ENCODE measurements around the gene FBXO46. TPM values are rescaled to one million over a fixed set of nuclear protein-coding genes. Genes with fewer than 3 reads are reported as not detected.

Gene FBXO46
- total RNA-seq, 4 donors from 2014 or later: 8.3 to 25.2 (median 19.7) TPM

- Histone ChIP-seq H3K4me3 (peak overlapping the region in 2 of 4 donors; percentile 42 to 49), H3K36me3 (no peaks in the 10 kb centered on the region), H3K4me1 (peaks cover 0 to 34% (median 15%) of the 10 kb centered on the region in 4 donors), H3K27ac (no peak overlapping the region), H3K9me3 (no peaks in the 10 kb centered on the region), H3K27me3 (peaks cover 0 to 21% of the 10 kb centered on the region in 2 donors)
- peak; percentile 67 to 92 (median 89) for DNase-seq
- no peak for TF ChIP-seq CTCF (IDR thresholded peaks at IDR 0.05)
- TF ChIP-seq POLR2A (IDR thresholded peaks at IDR 0.05): no peak
These were observed 59.8 kb downstream of the FBXO46 start for GRCh38 chr19:45670670-45671453.

DNA sequence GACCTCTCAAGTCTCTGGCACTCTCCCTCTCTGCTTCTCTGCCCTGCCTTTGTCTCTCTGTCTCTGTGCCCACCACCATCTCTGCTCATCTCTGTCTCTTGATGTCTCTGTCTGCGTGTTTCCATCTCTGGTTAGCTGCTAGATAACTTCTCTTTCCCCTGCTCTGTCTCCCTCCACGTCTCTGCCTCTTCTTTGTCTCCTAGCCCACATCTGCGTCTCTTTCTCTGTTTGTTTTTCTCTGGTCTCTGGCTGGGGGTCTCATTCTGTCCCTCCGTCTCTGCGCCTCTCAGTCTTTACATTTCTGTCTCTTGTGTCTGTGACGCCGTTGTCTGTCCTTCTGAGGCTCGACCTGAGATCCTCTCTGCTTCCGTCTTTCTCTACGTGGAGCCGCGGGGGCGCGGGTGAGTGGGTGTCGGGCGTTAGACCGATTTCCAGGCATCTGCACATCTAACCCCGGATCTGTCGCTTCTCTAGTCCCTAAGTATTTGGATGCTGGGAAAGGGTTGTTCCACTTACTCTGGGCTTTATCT, 62.3 kb downstream of the FBXO46 start:
- peaks cover 0 to 34% (median 15%) of the 10 kb centered on the region in 4 donors for H3K4me1 ChIP-seq
- DNase-seq: no peak
- TF ChIP-seq POLR2A (IDR thresholded peaks at IDR 0.05): no peak
- H3K4me3 ChIP-seq: peak overlapping the region; percentile 30 to 45 (median 35)
- no peaks in the 10 kb centered on the region for H3K36me3 ChIP-seq
- peak overlapping the region in 3 of 4 donors; percentile 7 to 33 (median 12) for H3K27ac ChIP-seq
- no peaks in the 10 kb centered on the region for H3K9me3 ChIP-seq
- peaks cover 0 to 21% of the 10 kb centered on the region in 2 donors for H3K27me3 ChIP-seq

GRCh38 chr19:45667620-45668341, 62.9 kb downstream of the FBXO46 start, which contains the start of gene GIPR:
TSS of gene GIPR (plus strand) at chr19:45668221. CDS start at chr19:45669521, 1,300 bp downstream.
- Histone ChIP-seq H3K4me3 (peak within 1 kb of the TSS; percentile 30 to 45 (median 35)), H3K36me3 (no peaks in the 10 kb centered on the region), H3K27ac (peak within 1 kb of the TSS in 3 of 4 donors; percentile 7 to 33 (median 12)), H3K4me1 (peaks cover 0 to 34% (median 15%) of the 10 kb centered on the region in 4 donors), H3K27me3 (peaks cover 0 to 21% of the 10 kb centered on the region in 2 donors), H3K9me3 (no peaks in the 10 kb centered on the region)
- TF ChIP-seq POLR2A (IDR thresholded peaks at IDR 0.05) (no peak), CTCF (IDR thresholded peaks at IDR 0.05) (no peak)
- peak; percentile 74 to 86 (median 80) for DNase-seq

- no peak for TF ChIP-seq POLR2A (IDR thresholded peaks at IDR 0.05)
- TF ChIP-seq CTCF (IDR thresholded peaks at IDR 0.05): no peak
- no peak overlapping the region for H3K4me3 ChIP-seq
- H3K27ac ChIP-seq: no peak overlapping the region
- H3K36me3 ChIP-seq: no peaks in the 10 kb centered on the region
- peaks cover 0 to 5% of the 10 kb centered on the region in 2 donors for H3K27me3 ChIP-seq
- peaks cover 0 to 18% (median 14%) of the 10 kb centered on the region in 4 donors for H3K4me1 ChIP-seq
- DNase-seq: no peak
- no peaks in the 10 kb centered on the region for H3K9me3 ChIP-seq
These were observed 66.1 kb downstream of the FBXO46 start for GRCh38 chr19:45664575-45664974.

DNA sequence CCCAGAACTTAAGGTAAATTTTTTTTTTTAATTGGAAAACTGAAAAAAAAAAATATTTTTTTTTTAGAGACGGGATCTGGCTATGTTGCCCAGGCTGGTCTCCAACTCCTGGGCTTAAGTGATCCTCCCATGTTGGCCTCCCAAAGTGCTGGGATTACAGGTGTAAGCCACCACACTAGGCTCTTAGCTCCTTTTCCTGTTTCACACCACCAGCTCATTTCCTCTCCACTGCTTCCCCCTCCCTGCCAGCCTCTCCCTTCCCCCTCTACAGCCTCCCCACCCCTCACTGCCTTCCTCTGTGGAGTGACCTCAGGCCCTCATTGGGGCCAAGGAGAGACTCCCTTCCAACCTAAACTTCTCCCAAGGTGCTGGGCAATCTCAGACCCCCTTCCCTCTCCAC, 66.9 kb downstream of the FBXO46 start:
- DNase-seq: no peak
- Histone ChIP-seq H3K9me3 (no peaks in the 10 kb centered on the region), H3K36me3 (no peaks in the 10 kb centered on the region), H3K4me1 (peaks cover 0 to 11% (median 7%) of the 10 kb centered on the region in 4 donors), H3K27me3 (no peaks in the 10 kb centered on the region), H3K4me3 (no peak overlapping the region), H3K27ac (no peak overlapping the region)
- TF ChIP-seq CTCF (IDR thresholded peaks at IDR 0.05) (no peak), POLR2A (IDR thresholded peaks at IDR 0.05) (no peak)

All from Peyer's patch (tissue), 4 donors.